ENCODE measurements around the gene XRN1.
"Not testable (repeated sequence)": the region's sequence is repeated elsewhere in the genome, so short reads cannot be mapped to it uniquely, and the experiment has no call there.

The XRN1 gene

DNA sequence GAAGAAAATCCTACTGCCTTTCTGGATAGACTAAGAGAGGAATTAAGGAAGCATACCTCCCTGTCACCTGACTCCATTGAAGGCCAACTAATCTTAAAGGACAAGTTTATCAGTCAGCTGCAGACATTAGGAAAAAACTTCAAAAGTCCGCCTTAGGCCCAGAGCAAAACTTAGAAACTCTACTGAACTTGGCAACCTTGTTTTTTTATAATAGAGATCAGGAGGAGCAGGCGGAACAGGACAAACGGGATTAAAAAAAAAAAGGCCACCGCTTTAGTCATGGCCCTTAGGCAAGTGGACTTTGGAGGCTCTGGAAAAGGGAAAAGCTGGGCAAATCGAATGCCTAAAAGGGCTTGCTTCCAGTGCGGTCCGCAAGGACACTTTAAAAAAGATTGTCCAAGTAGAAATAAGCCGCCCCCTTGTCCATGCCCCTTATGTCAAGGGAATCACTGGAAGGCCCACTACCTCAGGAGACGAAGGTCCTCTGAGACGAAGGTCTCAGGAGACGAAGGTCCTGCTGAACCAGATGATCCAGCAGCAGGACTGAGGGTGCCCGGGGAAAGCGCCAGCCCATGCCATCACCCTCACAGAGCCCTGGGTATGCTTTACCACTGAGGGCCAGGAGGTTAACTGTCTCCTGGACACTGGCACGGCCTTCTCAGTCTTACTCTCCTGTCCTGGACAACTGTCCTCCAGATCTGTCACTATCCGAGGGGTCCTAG is 8.2 kb downstream of the XRN1 start:
- in situ Hi-C loops (cut with MboI; ENCODE audit: low sequenced_read_pairs), result not testable (repeated sequence)

DNA sequence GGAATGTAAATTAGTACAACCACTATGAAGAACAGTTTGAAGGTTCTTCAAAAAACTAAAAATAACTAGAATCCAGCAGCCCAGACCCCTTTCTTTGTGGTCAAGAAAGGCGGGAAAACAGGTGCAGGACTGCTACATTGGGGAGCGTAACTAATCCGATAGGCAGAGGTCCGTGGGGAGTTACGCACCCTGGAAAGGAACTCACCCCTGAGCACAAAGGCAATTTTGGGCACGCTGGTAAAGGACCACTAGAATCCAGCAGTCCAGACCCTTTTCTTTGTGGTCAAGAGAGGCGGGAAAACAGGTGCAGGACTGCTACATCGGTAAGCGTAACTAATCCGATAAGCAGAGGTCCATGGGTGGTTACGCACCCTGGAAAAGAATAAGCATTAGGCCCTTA is 9.7 kb downstream of the XRN1 start:
- in situ Hi-C loops (cut with MboI; ENCODE audit: low sequenced_read_pairs), result not testable (repeated sequence)

GRCh38 chr3:142436951-142437585 is 10.8 kb downstream of the XRN1 start:
- in situ Hi-C loops (cut with MboI; ENCODE audit: low sequenced_read_pairs), result no loop called here

DNA sequence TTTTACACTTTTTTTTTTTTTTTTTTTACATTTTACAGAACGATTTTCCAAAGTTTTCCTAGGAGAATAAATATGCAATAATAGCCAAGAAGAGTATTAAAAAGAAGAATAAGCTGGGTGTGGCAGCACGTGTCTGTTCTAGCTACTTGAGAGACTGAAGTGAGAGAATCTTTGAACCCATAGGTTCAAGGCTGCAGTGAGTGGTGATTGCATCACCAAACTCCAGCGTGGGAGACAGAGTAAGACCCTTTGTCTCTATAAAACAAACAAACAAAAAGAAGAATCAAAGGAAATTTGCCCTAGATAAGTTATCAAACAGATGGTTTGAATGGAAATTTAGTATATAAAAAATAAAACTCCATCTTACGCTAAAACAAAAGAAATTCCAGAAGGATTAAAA is 13.3 kb downstream of the XRN1 start:
- in situ Hi-C loops (cut with MboI; ENCODE audit: low sequenced_read_pairs), result no loop called here

DNA sequence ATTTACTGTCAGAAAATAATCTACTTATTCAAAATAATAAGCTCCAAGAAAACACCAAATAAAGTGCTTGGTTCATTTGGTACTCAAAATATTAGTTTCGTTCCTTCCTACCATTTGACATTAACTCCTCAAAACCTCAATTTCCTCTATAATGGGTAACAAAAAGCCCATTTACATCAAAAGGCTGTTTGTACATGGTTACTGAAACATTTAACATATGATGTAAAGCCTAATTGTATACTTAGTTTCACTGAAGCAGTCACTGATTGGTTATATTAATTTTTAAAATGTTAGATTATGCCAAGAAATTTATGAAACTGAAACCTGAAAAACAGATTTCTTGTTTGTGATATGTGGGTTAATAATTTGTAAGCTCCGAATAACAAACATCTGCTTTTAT is 14.7 kb downstream of the XRN1 start:
- in situ Hi-C loops (cut with MboI; ENCODE audit: low sequenced_read_pairs), result no loop called here

- in situ Hi-C loops (cut with MboI; ENCODE audit: low sequenced_read_pairs), result no loop called here
Measured at GRCh38 chr3:142429582-142429981, 18.3 kb downstream of the XRN1 start.

DNA sequence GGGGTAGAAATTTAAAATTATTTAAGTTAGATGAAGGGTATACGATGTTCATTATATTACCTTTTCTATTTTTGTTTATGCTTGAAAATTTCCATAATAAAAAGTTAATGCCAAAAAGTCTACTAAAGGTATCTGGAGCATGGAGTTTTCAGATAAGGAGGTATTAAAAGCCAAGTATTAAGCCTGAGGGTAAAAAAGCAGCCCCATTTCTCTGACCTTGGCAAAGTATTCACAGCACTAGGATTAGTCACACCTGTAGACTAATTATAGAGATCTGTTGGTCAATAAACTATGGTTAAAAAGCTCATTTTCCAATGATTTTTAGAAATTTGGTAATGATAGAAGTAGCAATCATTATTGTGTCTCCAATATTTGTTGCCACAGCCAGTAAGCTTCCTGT is 23.1 kb downstream of the XRN1 start:
- in situ Hi-C loops (cut with MboI; ENCODE audit: low sequenced_read_pairs), result no loop called here

- in situ Hi-C loops (cut with MboI; ENCODE audit: low sequenced_read_pairs), result no loop called here
Measured at GRCh38 chr3:142418926-142419592, 28.8 kb downstream of the XRN1 start.

DNA sequence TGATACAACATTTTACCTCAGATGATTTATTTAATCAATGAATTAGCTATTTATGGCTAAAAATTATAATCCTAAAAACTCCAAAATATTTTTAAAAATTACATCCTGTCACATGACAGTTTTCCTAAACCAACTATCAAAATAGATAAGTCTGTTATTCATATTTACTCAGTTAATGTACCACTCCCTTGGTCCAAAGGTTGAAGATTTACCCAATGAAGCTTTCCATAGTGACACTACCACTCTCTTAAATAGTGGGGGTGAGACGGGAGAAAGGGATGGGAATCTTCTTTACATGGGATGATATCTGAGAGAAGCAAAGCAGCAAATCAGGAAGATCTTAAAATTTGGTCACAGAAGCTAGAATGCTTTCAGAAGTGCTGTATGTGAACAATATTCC is 30.5 kb downstream of the XRN1 start:
- in situ Hi-C loops (cut with MboI; ENCODE audit: low sequenced_read_pairs), result no loop called here

DNA sequence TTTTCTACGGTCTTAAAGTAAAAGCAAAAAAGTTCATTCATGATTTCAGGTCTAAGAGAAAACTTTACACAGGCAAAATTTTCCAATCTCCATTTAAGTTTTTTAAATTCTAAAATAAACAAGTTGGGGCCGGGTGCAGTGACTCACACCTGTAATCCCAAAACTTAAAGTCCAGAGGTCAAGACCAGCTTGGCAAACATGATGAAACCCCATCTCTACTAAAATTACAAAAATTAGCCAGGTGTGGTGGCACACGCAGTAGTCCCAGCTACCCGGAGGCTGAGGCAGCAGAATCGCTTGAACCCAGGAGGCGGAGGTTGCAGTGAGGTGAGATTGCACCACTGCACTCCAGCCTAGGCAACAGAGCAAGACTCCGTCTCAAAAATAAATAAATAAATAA is 47.3 kb downstream of the XRN1 start:
- in situ Hi-C loops (cut with MboI; ENCODE audit: low sequenced_read_pairs), result not testable (repeated sequence)

GRCh38 chr3:142394921-142395622 is 52.8 kb downstream of the XRN1 start:
- in situ Hi-C loops (cut with MboI; ENCODE audit: low sequenced_read_pairs), result no loop called here

GRCh38 chr3:142385078-142385477 is 62.8 kb downstream of the XRN1 start:
- in situ Hi-C loops (cut with MboI; ENCODE audit: low sequenced_read_pairs), result no loop called here

- in situ Hi-C loops (cut with MboI; ENCODE audit: low sequenced_read_pairs), result no loop called here
Measured at GRCh38 chr3:142374687-142375086, 73.2 kb downstream of the XRN1 start.

DNA sequence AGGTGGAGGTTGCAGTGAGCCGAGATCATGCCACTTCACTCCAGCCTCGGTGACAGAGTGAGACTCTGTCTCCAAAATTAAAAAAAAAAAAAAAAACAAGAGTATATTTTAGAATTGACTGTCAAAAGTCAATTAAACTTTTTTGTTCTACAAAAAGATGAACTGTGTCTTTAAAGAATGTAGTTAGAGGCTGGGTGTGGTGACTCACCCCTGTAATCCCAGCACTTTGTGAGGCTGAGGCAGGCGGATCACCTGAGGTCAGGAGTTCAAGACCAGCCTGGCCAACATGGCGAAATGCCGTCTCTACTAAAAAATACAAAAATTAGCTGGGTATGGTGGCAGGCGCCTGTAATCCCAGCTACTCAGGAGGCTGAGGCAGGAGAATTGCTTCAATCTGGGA is 78.3 kb downstream of the XRN1 start:
- in situ Hi-C loops (cut with MboI; ENCODE audit: low sequenced_read_pairs), result not testable (repeated sequence)

DNA sequence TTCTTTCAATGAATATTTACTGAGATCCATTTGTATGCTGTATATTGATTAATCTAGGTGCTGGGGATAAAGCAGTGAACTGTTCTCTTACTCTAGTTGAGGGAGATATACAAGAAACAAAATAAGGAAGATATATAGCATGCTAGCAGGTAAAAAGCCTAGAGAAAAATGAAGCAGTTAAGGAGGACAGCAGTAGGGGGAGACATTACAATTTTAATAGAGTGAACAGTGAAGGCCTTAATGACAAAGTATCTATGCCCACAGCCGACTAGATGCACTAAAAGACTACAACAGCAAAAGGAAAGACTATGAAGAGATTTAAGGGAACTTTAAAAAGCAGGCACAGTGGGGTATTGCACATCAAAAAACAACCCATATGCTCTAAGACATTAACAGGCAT is 81.4 kb downstream of the XRN1 start:
- in situ Hi-C loops (cut with MboI; ENCODE audit: low sequenced_read_pairs), result no loop called here

GRCh38 chr3:142363936-142364467 is 83.8 kb downstream of the XRN1 start:
- in situ Hi-C loops (cut with MboI; ENCODE audit: low sequenced_read_pairs), result no loop called here

DNA sequence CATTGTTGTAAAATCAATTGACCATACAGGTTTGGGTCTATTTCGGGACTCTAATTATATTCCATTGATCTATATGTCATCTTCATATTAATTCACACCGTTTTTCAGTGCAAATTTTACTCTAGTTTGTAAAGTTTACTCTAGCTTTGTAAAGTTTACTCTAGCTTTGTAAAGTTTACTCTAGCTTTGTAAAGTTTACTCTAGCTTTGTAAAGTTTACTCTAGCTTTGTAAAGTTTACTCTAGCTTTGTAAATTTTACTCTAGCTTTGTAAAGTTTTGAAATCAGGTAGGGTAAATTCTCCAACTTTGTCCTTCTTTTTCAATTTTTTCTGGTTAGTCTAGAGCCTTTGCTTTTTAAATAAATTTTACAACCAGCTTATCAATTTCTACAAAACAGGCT is 84.4 kb downstream of the XRN1 start:
- in situ Hi-C loops (cut with MboI; ENCODE audit: low sequenced_read_pairs), result not testable (repeated sequence)

DNA sequence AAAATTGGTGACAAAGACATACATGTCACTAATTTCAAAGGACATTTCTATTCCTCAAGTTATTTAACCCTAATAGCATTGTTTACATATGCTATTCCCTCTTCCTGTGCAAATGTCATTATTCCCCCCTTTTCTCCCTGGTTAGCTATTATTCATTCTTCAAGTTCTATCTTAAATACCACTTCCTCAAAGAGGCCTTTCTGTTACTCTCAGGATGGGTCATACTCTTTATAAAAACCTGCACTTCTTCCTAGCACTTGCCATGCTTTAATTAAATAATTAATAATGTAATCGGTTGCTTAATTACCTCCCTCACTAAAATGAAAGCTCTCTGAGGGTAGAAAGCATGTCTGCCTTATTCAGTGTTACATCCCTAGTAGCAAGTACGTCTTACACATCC is 88.5 kb downstream of the XRN1 start:
- in situ Hi-C loops (cut with MboI; ENCODE audit: low sequenced_read_pairs), result no loop called here

- in situ Hi-C loops (cut with MboI; ENCODE audit: low sequenced_read_pairs), result no loop called here
Measured at GRCh38 chr3:142356818-142357217, 91.0 kb downstream of the XRN1 start.

- in situ Hi-C loops (cut with MboI; ENCODE audit: low sequenced_read_pairs), result no loop called here
Measured at GRCh38 chr3:142355692-142356091, 92.1 kb downstream of the XRN1 start.

- in situ Hi-C loops (cut with MboI; ENCODE audit: low sequenced_read_pairs), result no loop called here
Measured at GRCh38 chr3:142354076-142354475, 93.8 kb downstream of the XRN1 start.

Data from hTERT RPE-1 (cell line).